ENCODE measurements around the gene TIMM44.

The TIMM44 gene

DNA sequence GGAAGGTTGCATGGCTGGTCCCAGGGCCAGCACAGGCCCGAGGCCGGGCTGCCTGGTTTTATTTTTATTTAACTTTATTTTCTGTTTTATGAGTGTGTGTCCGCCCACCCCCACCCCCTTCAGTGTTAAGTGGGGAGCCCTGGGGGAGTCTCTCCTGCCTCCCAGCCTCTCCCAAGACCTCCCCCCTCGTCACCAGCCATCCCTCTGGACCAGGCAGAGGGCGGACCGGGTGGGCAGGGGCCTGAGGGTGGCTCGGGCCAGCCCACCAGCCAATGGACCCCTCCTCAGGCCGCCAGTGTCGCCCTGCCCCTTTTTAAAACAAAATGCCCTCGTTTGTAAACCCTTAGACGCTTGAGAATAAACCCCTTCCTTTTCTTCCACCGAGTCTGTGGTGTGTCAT, 29.4 kb downstream of the TIMM44 start:
- DNase-seq (ENCODE audit: low spot score), result no peak

- no peak for DNase-seq (ENCODE audit: low spot score)
These were observed 29.8 kb downstream of the TIMM44 start for GRCh38 chr19:7913652-7914051.

GRCh38 chr19:7912697-7913564, 30.5 kb downstream of the TIMM44 start:
- DNase-seq (ENCODE audit: low spot score), result no peak

DNA sequence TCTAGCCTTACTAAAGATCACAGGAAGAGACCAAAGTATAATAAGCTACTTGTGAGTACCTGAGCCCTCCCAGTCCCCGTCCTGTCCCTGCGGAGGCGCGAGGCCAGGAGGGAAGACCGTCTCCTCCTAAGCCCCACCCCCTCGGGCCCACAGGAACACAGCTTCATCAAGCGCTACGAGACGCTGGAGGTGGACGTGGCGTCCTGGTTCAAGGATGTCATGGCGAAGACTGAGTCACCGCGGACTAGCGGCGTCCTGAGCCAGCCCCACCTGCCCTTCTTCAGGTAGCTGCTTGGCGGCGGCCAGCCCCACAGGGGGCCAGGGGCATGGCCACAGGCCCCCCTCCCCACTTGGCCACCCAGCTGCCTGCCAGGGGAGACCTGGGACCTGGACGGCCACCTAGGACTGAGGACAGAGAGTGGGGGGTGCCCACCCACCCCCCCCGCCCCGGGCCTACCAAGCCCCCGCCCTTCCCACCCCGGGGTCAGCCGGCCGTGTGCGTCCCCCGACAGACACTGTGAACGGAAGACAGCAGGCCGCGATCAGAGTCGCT, 31.2 kb downstream of the TIMM44 start:
- DNase-seq (ENCODE audit: low spot score), result no peak

DNA sequence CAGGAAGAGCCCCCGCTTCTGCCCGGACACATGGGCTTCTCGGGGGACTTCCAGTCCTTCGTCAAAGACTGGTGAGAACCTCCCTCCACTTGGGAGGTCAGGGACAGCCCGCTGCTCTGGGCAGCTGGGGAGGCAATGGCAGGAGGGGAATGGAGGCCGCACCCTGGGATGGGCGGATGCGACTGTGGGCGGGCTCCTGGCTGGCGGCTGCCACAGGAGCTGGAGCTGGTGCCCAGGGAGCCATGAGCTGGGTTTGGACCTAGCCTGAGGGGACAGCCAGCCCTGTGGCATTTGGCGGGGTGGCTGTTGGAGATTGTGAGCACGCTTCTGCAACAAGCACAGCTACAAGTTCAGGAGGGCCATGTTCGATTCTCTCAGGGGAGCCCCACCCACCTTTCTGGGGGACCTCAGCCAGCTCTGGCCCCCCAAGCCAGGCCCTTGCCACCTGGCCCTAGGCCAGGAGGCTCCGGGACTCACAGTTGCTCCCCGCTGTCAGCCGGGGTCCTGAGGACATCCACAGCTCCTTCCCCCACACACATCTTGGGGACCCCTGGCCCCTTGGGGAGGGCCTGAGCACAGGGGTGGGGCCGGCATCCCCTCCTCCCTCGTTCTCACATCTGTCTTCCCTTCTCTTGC, 31.8 kb downstream of the TIMM44 start:
- DNase-seq (ENCODE audit: low spot score), result no peak

DNA sequence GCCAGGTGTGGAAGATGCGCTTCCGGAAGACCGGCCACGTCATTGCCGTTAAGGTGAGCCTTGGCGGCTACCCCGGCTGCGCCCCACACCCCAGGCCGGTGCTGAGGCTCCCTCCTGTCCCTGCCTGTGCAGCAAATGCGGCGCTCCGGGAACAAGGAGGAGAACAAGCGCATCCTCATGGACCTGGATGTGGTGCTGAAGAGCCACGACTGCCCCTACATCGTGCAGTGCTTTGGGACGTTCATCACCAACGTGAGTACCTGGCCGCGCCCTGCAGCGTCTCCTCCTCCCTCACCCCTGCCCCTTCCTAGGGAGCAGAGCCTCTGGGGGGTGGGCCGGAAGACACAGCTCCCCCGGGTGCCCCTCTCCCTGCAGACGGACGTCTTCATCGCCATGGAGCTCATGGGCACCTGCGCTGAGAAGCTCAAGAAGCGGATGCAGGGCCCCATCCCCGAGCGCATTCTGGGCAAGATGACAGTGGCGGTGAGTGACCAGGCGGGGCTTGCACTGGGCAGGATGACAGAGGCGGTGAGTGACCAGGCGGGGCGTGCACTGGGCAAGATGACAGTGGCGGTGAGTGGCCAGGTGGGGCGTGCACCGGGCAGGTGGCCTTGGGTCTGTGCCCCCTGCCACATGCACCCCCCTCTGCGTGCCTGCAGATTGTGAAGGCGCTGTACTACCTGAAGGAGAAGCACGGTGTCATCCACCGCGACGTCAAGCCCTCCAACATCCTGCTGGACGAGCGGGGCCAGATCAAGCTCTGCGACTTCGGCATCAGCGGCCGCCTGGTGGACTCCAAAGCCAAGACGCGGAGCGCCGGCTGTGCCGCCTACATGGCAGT, 32.9 kb downstream of the TIMM44 start:
- DNase-seq (ENCODE audit: low spot score), result no peak

GRCh38 chr19:7909471-7910067, 33.9 kb downstream of the TIMM44 start:
- no peak for DNase-seq (ENCODE audit: low spot score)

DNA sequence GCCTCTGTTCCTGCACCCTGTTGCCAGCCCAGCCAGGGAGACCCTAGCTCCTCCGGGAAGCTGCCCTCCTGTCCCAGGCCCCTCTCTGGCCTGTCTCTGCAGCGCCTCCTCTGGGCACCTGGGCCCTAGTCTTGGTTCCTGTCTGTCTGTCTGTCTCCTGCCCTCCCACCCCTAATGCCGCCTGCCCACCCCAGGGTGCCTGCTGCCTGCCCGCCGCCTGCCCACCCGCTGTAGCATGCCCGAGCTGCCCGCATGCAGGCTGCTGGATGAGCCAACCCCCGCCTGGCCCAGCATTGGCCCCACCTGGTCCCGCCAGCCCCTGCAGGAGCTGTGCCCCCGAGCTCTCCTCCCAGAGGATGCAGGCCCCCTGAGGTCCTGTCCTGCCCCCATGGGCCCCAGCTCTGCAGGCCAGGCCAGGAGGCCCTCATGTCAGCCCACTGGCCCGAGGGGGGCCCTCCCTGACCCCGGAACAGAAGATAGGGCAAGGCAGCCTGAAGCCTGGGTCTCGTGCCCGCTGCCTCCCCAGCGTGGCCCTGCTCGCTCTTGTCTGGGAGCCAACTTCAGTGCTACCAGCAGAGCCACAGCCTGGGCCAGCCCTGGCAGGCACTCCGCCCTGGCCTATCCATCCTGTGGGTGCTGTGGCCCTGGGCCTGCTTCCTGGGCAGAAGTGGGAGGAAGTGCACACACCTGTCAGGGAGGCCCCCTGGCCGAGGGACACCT, 34.6 kb downstream of the TIMM44 start:
- no peak for DNase-seq (ENCODE audit: low spot score)

DNA sequence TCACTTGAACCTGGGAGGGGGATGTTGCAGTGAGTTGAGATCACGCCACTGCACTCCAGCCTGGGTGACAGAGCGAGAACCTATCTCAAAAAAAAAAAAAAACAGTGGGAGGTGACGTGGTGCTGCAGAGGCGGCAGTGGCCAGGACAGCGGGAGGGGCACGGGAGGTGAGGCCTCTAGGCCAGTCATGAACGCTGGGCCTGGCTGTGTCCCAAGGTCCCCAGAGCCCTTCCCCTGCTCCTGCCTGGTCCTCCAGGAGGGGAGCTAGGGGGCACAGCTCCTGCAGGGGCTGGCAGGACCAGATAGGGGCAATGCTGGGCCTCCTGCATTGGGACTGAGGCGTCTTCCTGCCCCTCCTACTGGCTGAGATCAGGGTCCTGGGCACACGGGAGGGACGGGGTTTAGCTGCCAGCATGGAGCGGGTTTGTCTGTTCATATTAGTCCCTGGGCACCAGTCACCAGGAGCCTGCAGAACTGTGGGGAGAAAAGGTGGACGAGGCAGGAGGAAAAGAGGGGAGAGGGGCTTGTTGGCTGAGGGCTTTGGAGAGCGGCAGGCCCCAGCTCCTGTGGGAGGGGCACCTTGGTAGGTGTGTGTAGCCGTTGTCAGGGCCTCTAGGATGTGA, 35.3 kb downstream of the TIMM44 start:
- DNase-seq (ENCODE audit: low spot score), result no peak

DNA sequence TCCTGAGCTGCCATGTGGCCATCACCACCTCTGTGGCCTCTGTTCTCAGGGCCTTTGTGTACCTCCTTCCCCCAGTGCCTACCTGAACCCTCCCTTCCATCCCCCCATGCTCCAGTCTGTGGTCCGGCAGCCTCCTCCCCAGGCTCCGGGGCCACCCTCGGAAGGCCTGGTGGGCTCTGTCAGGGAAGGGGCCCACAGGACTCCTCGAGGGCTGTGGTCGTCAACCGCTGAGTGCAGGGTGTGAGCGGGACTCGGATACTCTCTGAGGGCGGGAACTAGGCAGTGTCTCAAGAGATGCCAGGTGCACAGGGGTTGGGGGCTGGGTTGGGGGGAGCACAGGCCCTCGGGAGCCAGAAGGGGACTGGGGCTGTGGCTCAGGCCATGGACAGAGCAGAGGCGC, 35.9 kb downstream of the TIMM44 start:
- DNase-seq (ENCODE audit: low spot score), result no peak

GRCh38 chr19:7907122-7907521, 36.3 kb downstream of the TIMM44 start:
- DNase-seq (ENCODE audit: low spot score), result no peak

- DNase-seq (ENCODE audit: low spot score), result no peak
These were observed 37.6 kb downstream of the TIMM44 start for GRCh38 chr19:7905859-7906258.

DNA sequence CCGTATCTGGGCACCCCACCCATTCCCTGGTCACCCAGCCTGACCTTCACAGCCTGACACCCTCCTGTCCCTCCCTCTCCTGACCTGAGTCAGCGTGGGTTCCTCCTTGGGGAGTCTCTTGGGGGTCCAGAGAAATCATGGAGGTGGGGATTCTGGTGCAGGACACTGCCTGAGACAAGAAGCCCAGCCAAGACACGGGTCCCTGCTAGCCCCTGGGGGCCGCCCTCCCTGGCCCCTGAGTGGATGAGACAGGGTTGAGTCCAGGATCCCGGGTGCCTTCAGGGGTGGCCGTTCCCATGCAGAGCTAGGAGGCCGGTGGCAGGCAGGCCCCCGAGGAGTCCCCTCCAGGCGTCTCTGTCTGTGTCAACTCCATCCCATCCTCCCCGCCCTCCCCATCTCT, 38.2 kb downstream of the TIMM44 start:
- no peak for DNase-seq (ENCODE audit: low spot score)

GRCh38 chr19:7904074-7905020, 39.1 kb downstream of the TIMM44 start:
- peak; percentile 88 for DNase-seq (ENCODE audit: low spot score)

GRCh38 chr19:7903244-7904073, 40.0 kb downstream of the TIMM44 start, which contains the start of gene MAP2K7:
TSS of gene MAP2K7 (plus strand) at chr19:7903877. CDS start at chr19:7903945, 68 bp downstream.
- DNase-seq (ENCODE audit: low spot score), result peak; percentile 99

DNA sequence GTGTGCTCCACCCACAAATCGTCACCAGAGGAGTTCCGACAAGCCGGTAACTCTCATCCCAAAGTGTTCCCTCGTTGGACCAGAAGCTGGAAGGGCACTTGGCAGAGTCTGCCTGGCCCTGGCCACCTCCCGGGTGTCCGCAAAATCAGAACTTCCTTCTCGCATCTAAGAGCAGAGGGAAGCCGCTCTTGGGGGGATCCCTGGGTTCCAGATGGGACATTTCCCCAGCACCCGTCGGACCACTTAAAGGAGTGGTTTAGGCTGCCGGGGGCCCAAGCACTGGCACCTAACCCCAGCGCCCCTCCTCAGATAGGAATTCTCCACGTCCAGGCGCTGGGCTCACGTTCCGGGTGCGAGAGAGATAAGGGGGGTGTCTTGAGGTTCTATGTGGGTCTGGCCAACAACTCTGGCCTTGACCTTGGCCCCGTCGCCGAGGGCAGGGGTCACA, 40.6 kb downstream of the TIMM44 start:
- DNase-seq (ENCODE audit: low spot score), result no peak

DNA sequence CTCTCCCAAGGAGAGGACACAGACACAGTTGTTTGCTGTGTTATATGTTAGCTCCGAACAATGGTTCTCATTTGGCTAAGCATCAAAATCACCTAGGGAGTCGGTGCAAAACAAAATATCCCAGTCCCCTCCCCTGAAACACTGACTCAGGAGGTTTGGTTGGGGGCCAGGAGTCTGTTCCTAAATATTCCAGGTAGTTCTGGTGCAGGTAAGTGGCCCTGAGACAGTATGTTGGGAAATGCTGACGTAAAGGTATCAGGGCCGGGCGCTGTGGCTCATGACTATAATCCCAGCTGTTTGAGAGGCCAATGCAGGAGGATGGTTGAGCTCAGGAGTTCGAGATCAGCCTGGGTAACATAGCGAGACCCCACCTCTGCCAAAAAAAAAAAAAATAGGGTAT, 42.1 kb downstream of the TIMM44 start:
- DNase-seq (ENCODE audit: low spot score), result no peak

GRCh38 chr19:7900931-7901330, 42.5 kb downstream of the TIMM44 start:
- DNase-seq (ENCODE audit: low spot score), result no peak
